Measurements from ENCODE around the gene HBZ. TPM values are rescaled to one million over a fixed set of nuclear protein-coding genes. Genes with fewer than 3 reads are reported as not detected.

HBZ gene
- total and polyA plus RNA-seq, 9 of the 15 experiments (the other 6 are each of a cell fraction or from before 2014, with no cell fraction given), result 58.0 to 610 (median 113) TPM

DNA sequence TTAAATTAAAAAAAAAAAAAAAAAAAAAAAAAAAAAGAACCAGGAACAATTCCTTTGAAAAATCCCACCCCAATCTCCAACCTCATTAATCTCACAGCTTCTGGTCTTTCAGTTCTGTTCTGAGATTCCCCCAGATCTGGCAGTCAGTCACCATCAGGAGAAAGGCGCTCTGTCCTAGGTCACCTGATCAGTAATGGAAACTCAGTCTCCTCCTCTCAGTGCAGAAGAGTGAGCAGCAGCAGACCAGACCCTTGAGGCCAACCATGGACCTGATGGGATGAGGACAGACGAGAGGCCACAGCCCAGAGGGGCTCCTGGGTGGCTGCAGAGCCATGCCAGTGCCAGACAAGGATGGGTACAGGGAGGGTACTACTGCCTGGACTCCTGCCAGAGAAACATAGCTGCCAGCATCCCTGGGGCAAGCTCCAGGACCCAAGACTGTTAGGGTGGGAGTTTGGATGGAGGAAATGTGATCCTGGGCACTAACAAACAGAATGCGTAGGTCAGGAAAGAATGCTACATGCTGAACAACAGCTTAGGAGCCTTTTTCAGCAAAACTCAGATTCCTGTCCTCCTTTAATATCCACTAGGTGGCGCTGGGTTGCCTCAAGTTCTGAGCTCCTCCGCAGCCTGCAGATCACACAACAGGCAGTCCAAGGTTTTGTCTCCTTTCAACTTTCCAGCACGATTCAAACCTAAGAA is 45.7 kb upstream of the HBZ start:
- intact Hi-C loops (cut with micrococcal nuclease) (loop anchor here (2.0 kb wide), 1 partner anchor 74 kb away; the partner anchor contains the start of gene HBQ1), in situ Hi-C loops (cut with MboI) (loop anchor here (5.0 kb wide), 1 partner anchor 76 kb away; the partner anchor contains the start of gene HBQ1)
- ChIA-PET POLR2A (interaction anchor here (0.6 to 1.3 kb wide), 11 partner anchors 9 to 76 kb away, joined by 3 to 10 read pairs (median 3); partner anchors contain the start of gene MPG), CTCF (ENCODE audit: low intra/inter-chr PET ratio) (interaction anchor here (0.7 to 2.7 kb wide), 4 partner anchors 41 to 256 kb away, joined by 3 to 42 read pairs (median 4); partner anchors contain the start of gene HBQ1)
- Histone ChIP-seq H3K27me3 (ENCODE audit: control insufficient read depth in 2 of 2, insufficient read depth in 2 of 2, low read length in 2 of 2) (no peaks in the 10 kb centered on the region), H3K9me3 (replicated peaks; ENCODE audit: control insufficient read depth, insufficient read depth, low read depth, low read length) (no peaks in the 10 kb centered on the region), H3K36me3 (ENCODE audit: control insufficient read depth, insufficient read depth, low read length) (peaks cover 54% of the 10 kb centered on the region; the same call in 2 of the 3 replicates), H3K9ac (ENCODE audit: insufficient read depth in 1 of 2, low read depth in 2 of 2, low read length in 2 of 2) (peak overlapping the region; percentile 29 to 77; a peak in 2 of 4 replicates), H3K4me3 (no peak overlapping the region), H4K20me1 (replicated peaks; ENCODE audit: control insufficient read depth, insufficient read depth, low read length) (no peaks in the 10 kb centered on the region), H3K9me1 (ENCODE audit: control insufficient read depth, insufficient read depth, low read length) (no peaks in the 10 kb centered on the region), H2AFZ (ENCODE audit: low read depth, low read length) (no peak overlapping the region; the same call in 1 of the 2 replicates), H3K4me2 (ENCODE audit: insufficient read depth, low read length) (peak overlapping the region; percentile 43; the same call in 1 of the 2 replicates), H3K27ac (ENCODE audit: extremely low read depth, low read depth, low read length) (peak overlapping the region; percentile 23; the same call in 2 of the 3 replicates), H3K79me2 (ENCODE audit: control insufficient read depth, insufficient read depth, low read length) (peaks cover 10% of the 10 kb centered on the region; the same call in 1 of the 3 replicates), H3K4me1 (replicated peaks in 1 of 2; ENCODE audit: control insufficient read depth in 2 of 2, insufficient read depth in 2 of 2, low read length in 2 of 2) (peaks cover 29 to 50% of the 10 kb centered on the region in 2 experiments; a peak in 4 of 5 replicates)
- DNase-seq (ENCODE audit: extremely low read depth in 1 of 4, low spot score in 3 of 4) (peak; percentile 55 to 91 (median 66)), FAIRE-seq (peak; percentile 99), ATAC-seq (peak; percentile 85)
- WGBS (ENCODE audit: insufficient coverage, low coverage, missing lambda C conversion rate), result 15% methylated on average over 6 of the region's 6 CpGs
- no TSS peak for BruUV-seq (replicated peaks)
- TF ChIP-seq ZC3H8 (IDR thresholded peaks at IDR 0.05) (no peak), ZNF175 (CRISPR knock-in tag; IDR thresholded peaks at IDR 0.05; ENCODE audit: low read depth) (no peak), REST (IDR thresholded peaks at IDR 0.05; ENCODE audit: borderline replicate concordance) (peak; percentile 89), REST (CRISPR knock-in tag; IDR thresholded peaks at IDR 0.05; ENCODE audit: low read depth) (no peak), NFATC3 (IDR thresholded peaks at IDR 0.05) (no peak), RBM15 (IDR thresholded peaks at IDR 0.05; ENCODE audit: insufficient read depth, low read length) (no peak), MAZ (CRISPR knock-in tag; conservative IDR thresholded peaks at IDR 0.05 in 1 of 2, IDR thresholded peaks at IDR 0.05 in 1 of 2) (peak in 1 of 2 experiments; percentile 31; a peak in 1 of 4 replicates), WHSC1 (IDR thresholded peaks at IDR 0.05; ENCODE audit: low read length) (no peak), MAFG (tag; conservative IDR thresholded peaks at IDR 0.05) (no peak), SMC3 (conservative IDR thresholded peaks at IDR 0.05; ENCODE audit: insufficient read depth, low read depth, low read length) (peak; percentile 92), EZH2 (IDR thresholded peaks at IDR 0.05; ENCODE audit: borderline replicate concordance, low read depth, low read length) (no peak)
- TF ChIP-seq, protein P1, sequence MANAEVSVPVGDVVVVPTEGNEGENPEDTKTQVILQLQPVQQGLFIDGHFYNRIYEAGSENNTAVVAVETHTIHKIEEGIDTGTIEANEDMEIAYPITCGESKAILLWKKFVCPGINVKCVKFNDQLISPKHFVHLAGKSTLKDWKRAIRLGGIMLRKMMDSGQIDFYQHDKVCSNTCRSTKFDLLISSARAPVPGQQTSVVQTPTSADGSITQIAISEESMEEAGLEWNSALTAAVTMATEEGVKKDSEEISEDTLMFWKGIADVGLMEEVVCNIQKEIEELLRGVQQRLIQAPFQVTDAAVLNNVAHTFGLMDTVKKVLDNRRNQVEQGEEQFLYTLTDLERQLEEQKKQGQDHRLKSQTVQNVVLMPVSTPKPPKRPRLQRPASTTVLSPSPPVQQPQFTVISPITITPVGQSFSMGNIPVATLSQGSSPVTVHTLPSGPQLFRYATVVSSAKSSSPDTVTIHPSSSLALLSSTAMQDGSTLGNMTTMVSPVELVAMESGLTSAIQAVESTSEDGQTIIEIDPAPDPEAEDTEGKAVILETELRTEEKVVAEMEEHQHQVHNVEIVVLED (CRISPR knock-in tag; IDR thresholded peaks at IDR 0.05), result no peak
